GM23338 (cell line): Measurements from ENCODE around the gene CNKSR1. TPM values are rescaled to one million over a fixed set of nuclear protein-coding genes. Genes with fewer than 3 reads are reported as not detected.
A peak's percentile ranks its signal among the peaks of the same experiment; 100 is the strongest.

Source experiments
- ATAC-seq: fragments of 200-7000 bp; cut with Tn5 transposase; 3 replicates; pipeline ENCODE4 v1.9.1; 2020
- DNase-seq: peaks from one replicate; pipeline ENCODE4 v3.0.0-alpha.2; 2015; ENCODE audit warnings: low spot score
- H2AFZ ChIP-seq: fragments of 200-600 bp; sonication (generic); 2 replicates; pipeline ENCODE4 v1.8.0; 2016; ENCODE audit warnings: antibody characterized with exemption, mild to moderate bottlenecking, moderate library complexity
- H3F3A ChIP-seq: fragments of 200-600 bp; sonication (generic); replicated peaks from 2 replicates; pipeline ENCODE4 v1.8.0; 2017; ENCODE audit warnings: antibody characterized with exemption, mixed run types, low read depth
- H3K27ac ChIP-seq: fragments of 200-600 bp; sonication (generic); 2 replicates; pipeline ENCODE4 v1.6.1; 2016; ENCODE audit warnings: low read depth
- H3K27me3 ChIP-seq: fragments of 200-600 bp; sonication (generic); 2 replicates; pipeline ENCODE4 v1.8.0; 2016; ENCODE audit warnings: mild to moderate bottlenecking, mixed run types, moderate library complexity; ENCODE audit not compliant: insufficient read depth
- H3K36me3 ChIP-seq: fragments of 200-600 bp; sonication (generic); 2 replicates; pipeline ENCODE4 v1.8.0; 2016; ENCODE audit warnings: mild to moderate bottlenecking; ENCODE audit not compliant: insufficient read depth
- H3K4me1 ChIP-seq: fragments of 200-600 bp; sonication (generic); 2 replicates; pipeline ENCODE4 v1.8.0; 2016; ENCODE audit warnings: mild to moderate bottlenecking, moderate library complexity; ENCODE audit not compliant: insufficient read depth
- H3K4me2 ChIP-seq: fragments of 200-600 bp; sonication (generic); 2 replicates; pipeline ENCODE4 v1.7.1; 2017; ENCODE audit warnings: mixed run types
- H3K4me3 ChIP-seq: fragments of 200-600 bp; sonication (generic); 2 replicates; pipeline ENCODE4 v1.6.1; 2016; ENCODE audit warnings: mixed run types
- H3K79me2 ChIP-seq: fragments of 200-600 bp; sonication (generic); replicated peaks from 2 replicates; pipeline ENCODE4 v1.8.0; 2017; ENCODE audit warnings: mild to moderate bottlenecking; ENCODE audit not compliant: insufficient read depth
- H3K9me2 ChIP-seq: fragments of 200-600 bp; sonication (generic); 2 replicates; pipeline ENCODE4 v1.8.0; 2017; ENCODE audit not compliant: insufficient read depth
- H4K20me1 ChIP-seq: fragments of 200-600 bp; sonication (generic); replicated peaks from 2 replicates; pipeline ENCODE4 v1.8.0; 2017; ENCODE audit warnings: mild to moderate bottlenecking; ENCODE audit not compliant: insufficient read depth
- H3K27ac Mint-ChIP-seq: 2 replicates; pipeline ENCODE4 v1.8.0; 2020; ENCODE audit warnings: inconsistent platforms, mild to moderate bottlenecking, moderate library complexity, mixed read lengths
- H3K27me3 Mint-ChIP-seq: 3 replicates; pipeline ENCODE4 v1.8.0; 2022; ENCODE audit warnings: low read depth, mild to moderate bottlenecking, moderate library complexity, mixed read lengths, inconsistent platforms; ENCODE audit not compliant: insufficient read depth, poor library complexity
- H3K36me3 Mint-ChIP-seq: 3 replicates; pipeline ENCODE4 v1.8.0; 2021; ENCODE audit warnings: low read depth, mild to moderate bottlenecking, inconsistent platforms, moderate library complexity, mixed read lengths
- H3K4me1 Mint-ChIP-seq: 3 replicates; pipeline ENCODE4 v1.8.0; 2020; ENCODE audit warnings: mild to moderate bottlenecking, inconsistent platforms, mixed read lengths
- H3K4me3 Mint-ChIP-seq: 3 replicates; pipeline ENCODE4 v1.8.0; 2021; ENCODE audit warnings: moderate library complexity, mild to moderate bottlenecking, inconsistent platforms, mixed read lengths
- H3K9me3 Mint-ChIP-seq: 3 replicates; pipeline ENCODE4 v1.8.0; 2020; ENCODE audit warnings: moderate library complexity, mild to moderate bottlenecking, inconsistent platforms, mixed read lengths
- CREB1 ChIP-seq: fragments of 250-450 bp; sonication (Bioruptor Pico); IDR thresholded peaks from 2 replicates; pipeline ENCODE4 v1.5.0; 2020; ENCODE audit warnings: low read depth, mild to moderate bottlenecking, moderate library complexity
- CTCF ChIP-seq, 2 experiments: fragments of 200-600 bp in 1 of 2; sonication (generic) in 1 of 2; conservative IDR thresholded peaks; 2 replicates each; pipeline versions ENCODE4 v1.5.1 to v1.6.1; 2016 to 2017; ENCODE audit warnings: antibody characterized with exemption in 2 of 2, low read depth in 2 of 2, mild to moderate bottlenecking in 2 of 2, moderate library complexity in 1 of 2
- ETS1 ChIP-seq: IDR thresholded peaks from 2 replicates; pipeline ENCODE4 v1.6.1; 2016; ENCODE audit warnings: antibody characterized with exemption
- JUNB ChIP-seq: IDR thresholded peaks from one replicate; pipeline ENCODE4 v1.6.1; 2016; ENCODE audit warnings: antibody characterized with exemption; ENCODE audit not compliant: unreplicated experiment
- NANOG ChIP-seq: IDR thresholded peaks from 2 replicates; pipeline ENCODE4 v1.6.1; 2016; ENCODE audit warnings: antibody characterized with exemption, borderline replicate concordance
- POLR2AphosphoS5 ChIP-seq: IDR thresholded peaks from 2 replicates; pipeline ENCODE4 v1.6.1; 2016; ENCODE audit warnings: antibody characterized with exemption, low read depth
- ZNF114 ChIP-seq: fragments of 250-450 bp; sonication (Bioruptor Pico); IDR thresholded peaks from 2 replicates; pipeline ENCODE4 v1.5.0; 2020; ENCODE audit warnings: mild to moderate bottlenecking, moderate library complexity
- polyA plus RNA-seq: library from polyadenylated mRNA; unstranded; fragments of >200 nt; fragmentation: Nextera tagmentation; extraction: Ambion mirVana; gene quantifications from 2 replicates; pipeline ENCODE4 v1.2.1, GENCODE V29; 2016
- total RNA-seq: library from RNA; depleted of rRNA; stranded (reverse); fragments of >200 nt; shearing (Covaris generic); gene quantifications from 2 replicates; pipeline ENCODE4 v1.2.3, GENCODE V29; 2014
- TF ChIP-seq, protein P1 (sequence below): IDR thresholded peaks from one replicate; pipeline ENCODE4 v1.6.1; 2018; ENCODE audit warnings: antibody characterized with exemption; ENCODE audit not compliant: unreplicated experiment

The CNKSR1 gene
- total and polyA plus RNA-seq, 2 experiments from 2014 or later, result 9.7 to 12.5 TPM

- H3K9me2 ChIP-seq, result no peaks in the 10 kb centered on the region
- H3K36me3 ChIP-seq, result no peaks in the 10 kb centered on the region
- peak overlapping the region; percentile 90 for H3K4me2 ChIP-seq
- Mint-ChIP-seq H3K27me3 (peaks cover 62% of the 10 kb centered on the region), H3K27ac (no peak overlapping the region; the same call in 1 of the 2 replicates), H3K4me3 (peak overlapping the region; percentile 81), H3K36me3 (no peaks in the 10 kb centered on the region), H3K9me3 (peaks cover 3% of the 10 kb centered on the region; the same call in 1 of the 3 replicates), H3K4me1 (peaks cover 31% of the 10 kb centered on the region)
- ATAC-seq, result no peak
- no peak overlapping the region for H3K27ac ChIP-seq
- H3K27me3 ChIP-seq, result peaks cover 73% of the 10 kb centered on the region
- peak overlapping the region; percentile 74; the same call in 1 of the 2 replicates for H2AFZ ChIP-seq
- peaks cover 35% of the 10 kb centered on the region for H3K4me1 ChIP-seq
- H3F3A ChIP-seq, result peaks cover 9% of the 10 kb centered on the region; the same call in 1 of the 2 replicates
- peak overlapping the region; percentile 71 for H3K4me3 ChIP-seq
- peak; percentile 85 for DNase-seq
- TF ChIP-seq, protein P1, sequence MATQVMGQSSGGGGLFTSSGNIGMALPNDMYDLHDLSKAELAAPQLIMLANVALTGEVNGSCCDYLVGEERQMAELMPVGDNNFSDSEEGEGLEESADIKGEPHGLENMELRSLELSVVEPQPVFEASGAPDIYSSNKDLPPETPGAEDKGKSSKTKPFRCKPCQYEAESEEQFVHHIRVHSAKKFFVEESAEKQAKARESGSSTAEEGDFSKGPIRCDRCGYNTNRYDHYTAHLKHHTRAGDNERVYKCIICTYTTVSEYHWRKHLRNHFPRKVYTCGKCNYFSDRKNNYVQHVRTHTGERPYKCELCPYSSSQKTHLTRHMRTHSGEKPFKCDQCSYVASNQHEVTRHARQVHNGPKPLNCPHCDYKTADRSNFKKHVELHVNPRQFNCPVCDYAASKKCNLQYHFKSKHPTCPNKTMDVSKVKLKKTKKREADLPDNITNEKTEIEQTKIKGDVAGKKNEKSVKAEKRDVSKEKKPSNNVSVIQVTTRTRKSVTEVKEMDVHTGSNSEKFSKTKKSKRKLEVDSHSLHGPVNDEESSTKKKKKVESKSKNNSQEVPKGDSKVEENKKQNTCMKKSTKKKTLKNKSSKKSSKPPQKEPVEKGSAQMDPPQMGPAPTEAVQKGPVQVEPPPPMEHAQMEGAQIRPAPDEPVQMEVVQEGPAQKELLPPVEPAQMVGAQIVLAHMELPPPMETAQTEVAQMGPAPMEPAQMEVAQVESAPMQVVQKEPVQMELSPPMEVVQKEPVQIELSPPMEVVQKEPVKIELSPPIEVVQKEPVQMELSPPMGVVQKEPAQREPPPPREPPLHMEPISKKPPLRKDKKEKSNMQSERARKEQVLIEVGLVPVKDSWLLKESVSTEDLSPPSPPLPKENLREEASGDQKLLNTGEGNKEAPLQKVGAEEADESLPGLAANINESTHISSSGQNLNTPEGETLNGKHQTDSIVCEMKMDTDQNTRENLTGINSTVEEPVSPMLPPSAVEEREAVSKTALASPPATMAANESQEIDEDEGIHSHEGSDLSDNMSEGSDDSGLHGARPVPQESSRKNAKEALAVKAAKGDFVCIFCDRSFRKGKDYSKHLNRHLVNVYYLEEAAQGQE, result no peak
- peak; percentile 13; the same call in 1 of the 2 replicates for TF ChIP-seq POLR2AphosphoS5
- no peaks in the 10 kb centered on the region for H4K20me1 ChIP-seq
- no peaks in the 10 kb centered on the region for H3K79me2 ChIP-seq
These were observed 12.1 kb upstream of the CNKSR1 start for GRCh38 chr1:26164861-26165842.

- H3K4me3 Mint-ChIP-seq, result no peak overlapping the region; the same call in 2 of the 3 replicates
- peaks cover 57% of the 10 kb centered on the region for H3K27me3 ChIP-seq
- H3K4me1 ChIP-seq, result peaks cover 28% of the 10 kb centered on the region
- H3K36me3 Mint-ChIP-seq, result no peaks in the 10 kb centered on the region; the same call in 2 of the 3 replicates
- peaks cover 58% of the 10 kb centered on the region for H3K27me3 Mint-ChIP-seq
- H3K27ac Mint-ChIP-seq, result no peak overlapping the region
- H4K20me1 ChIP-seq, result no peaks in the 10 kb centered on the region
- no peak overlapping the region for H3K27ac ChIP-seq
- no peaks in the 10 kb centered on the region for H3K9me2 ChIP-seq
- H3K9me3 Mint-ChIP-seq, result peaks cover 3% of the 10 kb centered on the region; the same call in 1 of the 3 replicates
- no peaks in the 10 kb centered on the region for H3K36me3 ChIP-seq
- ATAC-seq (no peak), DNase-seq (no peak)
- H3K4me2 ChIP-seq, result no peak overlapping the region
- peaks cover 9% of the 10 kb centered on the region; the same call in 1 of the 2 replicates for H3F3A ChIP-seq
- no peak overlapping the region for H2AFZ ChIP-seq
- H3K4me3 ChIP-seq, result no peak overlapping the region
- H3K4me1 Mint-ChIP-seq, result peaks cover 28% of the 10 kb centered on the region
- 0 out of 2 replicates have a peak, but pooled peaks cover 4% of the 10 kb centered on the region for H3K79me2 ChIP-seq
- TF ChIP-seq NANOG, result no peak
- TF ChIP-seq CTCF (conservative IDR thresholded peaks at IDR 0.05; ENCODE audit: low read depth in 2 of 2), result no peak
- TF ChIP-seq, protein P1, result no peak
- no peak for TF ChIP-seq ZNF114 (CRISPR knock-in tag)
- TF ChIP-seq CREB1 (CRISPR knock-in tag), result no peak
- TF ChIP-seq ETS1, result no peak
- TF ChIP-seq JUNB, result no peak
These were observed 10.5 kb upstream of the CNKSR1 start for GRCh38 chr1:26166719-26167281.
